Measurements from ENCODE around the gene FOXJ2.

GRCh38 chr12:8038659-8039114, 6.2 kb downstream of the FOXJ2 start:
- TF ChIP-seq POLR2AphosphoS5 (IDR thresholded peaks at IDR 0.05; ENCODE audit: low read depth, low read length) (no peak), POLR2A (IDR thresholded peaks at IDR 0.05; ENCODE audit: low read depth, low read length) (no peak), TAF1 (IDR thresholded peaks at IDR 0.05; ENCODE audit: borderline replicate concordance, low read depth, low read length) (no peak)
